Measurements from ENCODE around the gene DNAI2.

DNAI2 gene

GRCh38 chr17:74362810-74363498 lies 88.9 kb downstream of the DNAI2 start:
- no peak for DNase-seq (ENCODE audit: low read depth)
- no peak for TF ChIP-seq CTCF (IDR thresholded peaks at IDR 0.05; ENCODE audit: control insufficient read depth, extremely low read depth, insufficient read depth)
- no peak overlapping the region for H3K4me3 ChIP-seq (ENCODE audit: low read depth, low read length)

Data from LNCaP clone FGC (cell line).